Measurements from ENCODE around the gene ZDHHC3. TPM values are rescaled to one million over a fixed set of nuclear protein-coding genes. Genes with fewer than 3 reads are reported as not detected.

The ZDHHC3 gene
- total and polyA plus RNA-seq, 9 donors = 39.1 to 47.6 (median 42.4) TPM

DNA sequence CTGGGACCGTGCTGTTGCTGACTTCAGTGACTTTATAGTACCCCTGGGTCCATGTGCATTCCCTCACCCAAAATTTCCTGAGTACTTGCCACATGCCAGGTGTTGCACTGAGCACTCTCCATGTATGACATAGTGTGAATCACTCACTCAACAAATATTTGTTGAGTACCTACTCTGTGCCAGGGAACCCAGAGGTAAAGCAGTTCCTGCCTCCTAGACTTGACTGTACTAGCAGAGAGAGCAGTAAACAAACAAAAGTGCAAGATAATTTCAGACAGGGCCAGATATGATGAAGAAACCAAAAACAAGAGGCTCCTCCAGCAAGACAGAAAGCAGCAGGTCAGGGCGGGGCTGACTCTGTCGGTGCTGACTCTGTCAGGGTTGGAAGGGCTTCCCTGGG is 89.4 kb downstream of the ZDHHC3 start:
- Histone ChIP-seq H3K4me3 (ENCODE audit: low read length) (no peak overlapping the region), H3K36me3 (ENCODE audit: control insufficient read depth, insufficient read depth, low read length) (no peaks in the 10 kb centered on the region), H3K27me3 (ENCODE audit: control insufficient read depth, insufficient read depth, low read length) (peaks cover 5% of the 10 kb centered on the region), H3K4me1 (ENCODE audit: control insufficient read depth, insufficient read depth, low read length) (peaks cover 6% of the 10 kb centered on the region), H3K27ac (ENCODE audit: low read length) (no peak overlapping the region), H3K9me3 (replicated peaks; ENCODE audit: control insufficient read depth, low read depth, low read length) (no peaks in the 10 kb centered on the region)
- WGBS (ENCODE audit: insufficient coverage) = 65% methylated on average over 3 of the region's 3 CpGs
- DNase-seq = no peak

DNA sequence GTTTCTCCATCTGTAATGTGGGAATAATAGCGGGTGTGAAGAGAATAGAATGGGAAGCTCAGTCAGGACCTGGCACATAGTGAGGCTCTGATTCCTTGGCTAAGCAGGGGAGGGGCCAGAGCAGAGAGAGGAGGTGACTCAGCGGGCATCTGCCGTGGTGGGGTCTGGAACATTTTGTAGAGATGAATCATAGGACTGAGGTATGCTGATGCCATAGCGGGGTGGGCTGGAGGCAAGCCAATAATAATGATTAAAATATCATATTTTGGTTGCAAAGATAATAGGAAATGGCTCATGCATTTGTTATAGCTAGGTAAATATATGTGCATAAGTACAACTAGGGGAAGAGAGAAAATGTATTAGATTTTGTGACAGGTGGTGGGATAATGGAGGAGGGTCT is 90.4 kb downstream of the ZDHHC3 start:
- peaks cover 6% of the 10 kb centered on the region for H3K4me1 ChIP-seq (ENCODE audit: control insufficient read depth, insufficient read depth, low read length)
- DNase-seq = no peak
- 60% methylated on average over 1 of the region's 4 CpGs for WGBS (ENCODE audit: insufficient coverage)
- peaks cover 5% of the 10 kb centered on the region for H3K27me3 ChIP-seq (ENCODE audit: control insufficient read depth, insufficient read depth, low read length)
- H3K36me3 ChIP-seq (ENCODE audit: control insufficient read depth, insufficient read depth, low read length) = no peaks in the 10 kb centered on the region
- no peaks in the 10 kb centered on the region for H3K9me3 ChIP-seq (replicated peaks; ENCODE audit: control insufficient read depth, low read depth, low read length)
- no peak overlapping the region for H3K4me3 ChIP-seq (ENCODE audit: low read length)
- H3K27ac ChIP-seq (ENCODE audit: low read length) = no peak overlapping the region

DNA sequence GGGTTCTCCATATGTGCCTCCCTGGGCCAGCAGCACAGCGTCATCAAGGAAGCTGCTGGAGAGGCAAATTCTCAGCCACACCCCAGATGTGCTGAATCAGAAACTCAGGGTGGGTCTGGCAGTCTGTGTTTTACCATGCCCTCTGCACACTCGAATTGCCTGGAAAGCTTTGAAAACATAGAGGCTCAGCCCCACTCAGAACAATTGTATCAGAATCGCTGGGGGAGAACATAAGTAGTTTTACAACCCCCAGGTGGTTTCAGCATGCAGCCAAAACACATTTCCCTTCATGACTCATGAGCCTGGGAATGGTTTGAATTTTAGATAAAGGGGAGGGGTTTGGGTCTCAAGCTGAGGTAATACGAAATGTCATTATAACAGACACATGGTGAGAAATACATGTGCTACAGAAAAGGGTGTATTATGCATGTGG is 92.0 kb downstream of the ZDHHC3 start:
- 7% methylated on average over 2 of the region's 4 CpGs for WGBS (ENCODE audit: insufficient coverage)
- Histone ChIP-seq H3K27me3 (ENCODE audit: control insufficient read depth, insufficient read depth, low read length) (peaks cover 5% of the 10 kb centered on the region), H3K4me3 (ENCODE audit: low read length) (no peak overlapping the region), H3K36me3 (ENCODE audit: control insufficient read depth, insufficient read depth, low read length) (no peaks in the 10 kb centered on the region), H3K4me1 (ENCODE audit: control insufficient read depth, insufficient read depth, low read length) (peaks cover 6% of the 10 kb centered on the region), H3K27ac (ENCODE audit: low read length) (no peak overlapping the region), H3K9me3 (replicated peaks; ENCODE audit: control insufficient read depth, low read depth, low read length) (no peaks in the 10 kb centered on the region)
- peak; percentile 89 for DNase-seq

DNA sequence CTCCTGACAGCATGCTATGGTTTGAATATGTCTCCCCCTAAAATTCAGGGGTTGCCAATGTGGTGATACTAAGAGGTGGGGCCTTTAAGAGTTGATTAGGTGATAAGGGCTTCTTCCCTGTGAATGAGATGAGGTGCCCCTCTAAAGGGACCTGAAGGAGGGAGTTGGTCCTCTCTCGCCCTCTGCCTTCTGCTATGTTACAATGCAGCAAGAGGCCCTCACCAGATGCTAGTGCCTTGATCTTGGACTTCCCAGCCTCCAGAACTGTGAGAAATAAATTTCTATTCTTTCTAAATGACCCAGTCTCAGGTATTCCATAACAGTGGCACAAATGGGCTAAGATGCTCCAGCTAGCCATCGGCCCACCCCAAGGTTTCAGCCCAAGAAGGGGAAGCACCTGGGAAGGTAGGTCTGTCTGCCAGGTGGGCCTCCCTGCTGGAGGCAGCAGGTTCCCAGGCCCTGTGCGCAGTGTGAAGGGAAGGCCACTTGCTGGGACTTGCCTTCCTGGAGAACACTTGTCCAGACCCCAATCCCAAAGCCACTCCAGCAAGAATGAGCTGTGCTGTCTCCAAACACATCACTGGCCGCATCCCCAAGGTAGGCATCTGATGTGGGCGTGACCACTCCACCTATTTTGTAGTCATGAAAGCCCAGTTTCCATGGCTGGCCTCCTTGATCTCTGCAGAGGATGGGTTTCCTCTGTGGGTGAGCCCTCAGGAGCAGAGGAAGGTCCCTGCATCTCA is 92.6 kb downstream of the ZDHHC3 start:
- H3K27ac ChIP-seq (ENCODE audit: low read length) = no peak overlapping the region
- whole genome bisulfite sequencing (ENCODE audit: insufficient coverage) = 94% methylated on average over 3 of the region's 5 CpGs
- no peaks in the 10 kb centered on the region for H3K36me3 ChIP-seq (ENCODE audit: control insufficient read depth, insufficient read depth, low read length)
- peaks cover 6% of the 10 kb centered on the region for H3K4me1 ChIP-seq (ENCODE audit: control insufficient read depth, insufficient read depth, low read length)
- H3K4me3 ChIP-seq (ENCODE audit: low read length) = no peak overlapping the region
- H3K27me3 ChIP-seq (ENCODE audit: control insufficient read depth, insufficient read depth, low read length) = peaks cover 5% of the 10 kb centered on the region
- H3K9me3 ChIP-seq (replicated peaks; ENCODE audit: control insufficient read depth, low read depth, low read length) = no peaks in the 10 kb centered on the region
- DNase-seq = no peak

DNA sequence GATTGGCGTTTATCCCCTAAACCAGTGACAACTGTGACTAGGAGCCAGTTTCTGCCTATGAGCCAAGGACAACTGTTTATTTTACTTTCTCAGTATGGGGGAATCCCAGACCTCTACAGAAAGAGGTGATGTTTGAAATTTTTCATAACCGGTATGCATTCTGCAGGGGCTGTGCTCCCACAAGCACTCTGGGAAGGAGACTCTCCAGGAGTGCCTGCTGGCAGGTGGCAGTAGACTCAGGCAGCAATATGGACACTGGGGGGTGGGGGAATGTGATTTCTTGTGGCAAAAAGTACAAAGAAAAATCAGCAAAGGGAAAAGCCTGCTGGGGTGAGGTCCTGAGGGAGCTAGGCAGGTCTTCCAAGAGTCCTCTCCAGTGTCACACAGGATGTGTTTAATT is 95.7 kb downstream of the ZDHHC3 start:
- no peaks in the 10 kb centered on the region for H3K9me3 ChIP-seq (replicated peaks; ENCODE audit: control insufficient read depth, low read depth, low read length)
- H3K4me1 ChIP-seq (ENCODE audit: control insufficient read depth, insufficient read depth, low read length) = peaks cover 6% of the 10 kb centered on the region
- no peaks in the 10 kb centered on the region for H3K36me3 ChIP-seq (ENCODE audit: control insufficient read depth, insufficient read depth, low read length)
- no peaks in the 10 kb centered on the region for H3K27me3 ChIP-seq (ENCODE audit: control insufficient read depth, insufficient read depth, low read length)
- H3K27ac ChIP-seq (ENCODE audit: low read length) = no peak overlapping the region
- 92% methylated on average over 2 of the region's 2 CpGs for WGBS (ENCODE audit: insufficient coverage)
- H3K4me3 ChIP-seq (ENCODE audit: low read length) = no peak overlapping the region
- DNase-seq = no peak

DNA sequence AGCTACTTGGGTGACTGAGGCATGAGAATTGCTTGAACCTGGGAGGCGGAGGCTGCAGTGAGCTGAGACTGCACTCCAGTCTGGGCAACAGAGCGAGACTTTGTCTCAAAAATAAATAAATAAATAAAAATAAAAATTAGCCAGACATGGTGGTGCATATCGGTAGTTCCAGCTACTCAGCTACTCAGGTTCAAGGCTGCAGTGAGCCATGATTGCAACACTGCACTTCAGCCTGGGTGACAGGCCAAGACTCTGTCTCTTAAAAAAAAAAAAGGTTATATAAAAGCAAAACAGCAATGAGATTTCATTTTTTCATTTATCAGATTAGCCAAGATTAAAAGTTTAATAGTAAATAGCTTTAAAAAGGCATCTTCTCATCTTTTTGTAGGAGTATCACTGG is 98.6 kb downstream of the ZDHHC3 start:
- Histone ChIP-seq H3K36me3 (ENCODE audit: control insufficient read depth, insufficient read depth, low read length) (no peaks in the 10 kb centered on the region), H3K9me3 (replicated peaks; ENCODE audit: control insufficient read depth, low read depth, low read length) (no peaks in the 10 kb centered on the region), H3K27me3 (ENCODE audit: control insufficient read depth, insufficient read depth, low read length) (no peaks in the 10 kb centered on the region), H3K4me3 (ENCODE audit: low read length) (no peak overlapping the region), H3K4me1 (ENCODE audit: control insufficient read depth, insufficient read depth, low read length) (no peaks in the 10 kb centered on the region), H3K27ac (ENCODE audit: low read length) (no peak overlapping the region)
- no peak for DNase-seq
- 100% methylated on average over 1 of the region's 3 CpGs for WGBS (ENCODE audit: insufficient coverage)

DNA sequence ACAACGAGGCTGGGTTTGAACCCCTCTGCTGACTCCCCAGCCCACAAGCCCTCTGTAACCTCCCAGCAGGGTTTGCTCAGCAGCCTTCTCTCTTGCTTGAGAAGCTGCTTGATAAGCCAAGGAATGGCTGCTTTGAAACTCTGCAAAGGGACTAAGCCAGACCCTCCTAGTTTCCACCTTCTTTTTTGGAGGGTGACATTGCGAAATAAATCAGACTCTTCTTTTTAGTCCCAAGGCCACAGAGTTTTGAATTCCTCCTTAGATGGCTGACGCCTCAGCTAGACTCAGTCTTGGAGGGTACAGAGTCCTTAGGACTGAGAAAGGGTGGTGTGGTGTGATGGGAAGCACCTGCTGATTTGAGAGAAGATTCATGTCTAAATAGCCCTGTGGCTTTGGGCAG is 100.4 kb downstream of the ZDHHC3 start:
- no peak for DNase-seq
- no peaks in the 10 kb centered on the region for H3K4me1 ChIP-seq (ENCODE audit: control insufficient read depth, insufficient read depth, low read length)
- H3K9me3 ChIP-seq (replicated peaks; ENCODE audit: control insufficient read depth, low read depth, low read length) = no peaks in the 10 kb centered on the region
- no peaks in the 10 kb centered on the region for H3K27me3 ChIP-seq (ENCODE audit: control insufficient read depth, insufficient read depth, low read length)
- WGBS (ENCODE audit: insufficient coverage) = 77% methylated on average over 2 of the region's 3 CpGs
- no peak overlapping the region for H3K27ac ChIP-seq (ENCODE audit: low read length)
- no peaks in the 10 kb centered on the region for H3K36me3 ChIP-seq (ENCODE audit: control insufficient read depth, insufficient read depth, low read length)
- no peak overlapping the region for H3K4me3 ChIP-seq (ENCODE audit: low read length)

Other genes starting within 250 kb of the ZDHHC3 start
- 8.6 TPM for gene ZNF501, start 246.5 kb downstream of the ZDHHC3 start, total RNA-seq
- gene ZNF501, start 246.5 kb downstream of the ZDHHC3 start, polyA plus RNA-seq (ENCODE audit: insufficient read depth in 1 of 8, insufficient read length in 8 of 8, low replicate concordance in 1 of 8) = 1 to 10 TPM; 4.6 to 7.2 (median 5.4) TPM
- 30.7 TPM for gene KIAA1143, start 214.6 kb downstream of the ZDHHC3 start, total RNA-seq
- gene KIAA1143, start 214.6 kb downstream of the ZDHHC3 start, polyA plus RNA-seq (ENCODE audit: insufficient read depth in 1 of 8, insufficient read length in 8 of 8, low replicate concordance in 1 of 8) = 10 to 100 TPM; 23.5 to 35.1 (median 31.0) TPM
- gene KIF15, start 214.4 kb downstream of the ZDHHC3 start, total RNA-seq = 9.6 TPM
- gene KIF15, start 214.4 kb downstream of the ZDHHC3 start, polyA plus RNA-seq (ENCODE audit: insufficient read depth in 1 of 8, insufficient read length in 8 of 8, low replicate concordance in 1 of 8) = 10 to 100 TPM; 10.3 to 20.3 (median 13.1) TPM
- 15.6 TPM for gene TMEM42, start 114.3 kb downstream of the ZDHHC3 start, total RNA-seq
- gene TMEM42, start 114.3 kb downstream of the ZDHHC3 start, polyA plus RNA-seq (ENCODE audit: insufficient read depth in 1 of 8, insufficient read length in 8 of 8, low replicate concordance in 1 of 8) = 10 to 100 TPM; 11.9 to 15.4 (median 13.5) TPM
- gene TGM4, start 101.6 kb downstream of the ZDHHC3 start, total RNA-seq = not detected
- under 1 TPM in 6 of 8 donors, not detected in 2; 0.04 to 0.28 (median 0.06) TPM for gene TGM4, start 101.6 kb downstream of the ZDHHC3 start, polyA plus RNA-seq (ENCODE audit: insufficient read depth in 1 of 8, insufficient read length in 8 of 8, low replicate concordance in 1 of 8)
- 46.3 TPM for gene EXOSC7, start 70 bp upstream of the ZDHHC3 start, total RNA-seq
- gene EXOSC7, start 70 bp upstream of the ZDHHC3 start, polyA plus RNA-seq (ENCODE audit: insufficient read depth in 1 of 8, insufficient read length in 8 of 8, low replicate concordance in 1 of 8) = 10 to 100 TPM; 39.5 to 51.4 (median 43.2) TPM
- 184 TPM for gene CLEC3B, start 50.1 kb upstream of the ZDHHC3 start, total RNA-seq
- gene CLEC3B, start 50.1 kb upstream of the ZDHHC3 start, polyA plus RNA-seq (ENCODE audit: insufficient read depth in 1 of 8, insufficient read length in 8 of 8, low replicate concordance in 1 of 8) = 100 to 1,000 TPM in 6 of 8 donors, 10 to 100 TPM in 2; 79.2 to 144 (median 127) TPM
- gene CDCP1, start 170.2 kb upstream of the ZDHHC3 start, total RNA-seq = 0.04 TPM
- 1 to 10 TPM in 1 of 8 donors, under 1 TPM in 7; 0.30 to 1.9 (median 0.48) TPM for gene CDCP1, start 170.2 kb upstream of the ZDHHC3 start, polyA plus RNA-seq (ENCODE audit: insufficient read depth in 1 of 8, insufficient read length in 8 of 8, low replicate concordance in 1 of 8)

All from muscle of leg (tissue), 11 donors.